HG02852 (cell line): ENCODE measurements around the gene MEG3.

Source experiments
- ATAC-seq: cut with Tn5 transposase; IDR thresholded peaks from one replicate; pipeline ENCODE4 v1.9.1; 2021; ENCODE audit warnings: mild to moderate bottlenecking, moderate library complexity; ENCODE audit not compliant: unreplicated experiment

Gene MEG3

DNA sequence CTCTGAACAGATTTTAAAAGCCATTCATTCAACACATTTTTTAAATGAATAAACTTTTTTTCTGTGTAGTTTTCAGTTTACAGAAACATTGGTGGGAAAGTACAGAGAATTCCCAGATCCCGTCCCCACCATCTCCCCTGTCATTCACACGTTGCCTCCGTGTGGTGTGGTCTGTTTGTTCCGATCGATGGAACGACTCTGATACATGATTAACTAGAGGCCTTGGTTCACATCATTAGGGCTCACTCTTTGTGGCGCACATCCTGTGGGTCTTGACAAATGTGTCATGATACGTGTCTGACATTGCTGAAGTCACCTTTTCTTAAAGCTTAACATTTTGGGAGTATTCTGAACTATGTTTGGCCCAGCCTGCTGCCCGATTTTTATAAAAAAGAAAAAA lies 18.5 kb downstream of the MEG3 start:
- no peak for ATAC-seq

DNA sequence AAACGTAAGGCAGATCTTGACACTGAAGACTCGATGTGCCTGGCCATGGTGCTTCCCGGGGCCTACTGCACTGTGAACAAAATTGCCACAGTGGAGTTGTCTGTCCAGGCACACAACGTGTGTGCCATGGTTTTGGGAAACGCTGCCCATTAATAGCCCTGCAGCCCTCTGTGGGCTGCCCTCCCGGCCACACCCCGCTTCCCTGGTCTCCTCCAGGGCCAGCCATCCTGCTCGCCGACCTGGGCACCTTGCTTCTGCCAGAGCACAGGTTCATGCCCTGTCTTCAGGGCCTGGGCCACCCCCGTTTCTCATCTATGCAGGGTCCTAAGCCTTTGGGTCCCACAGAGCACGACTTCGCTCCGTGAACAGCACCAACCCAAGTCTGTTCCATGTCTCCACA lies 18.9 kb downstream of the MEG3 start:
- no peak for ATAC-seq

DNA sequence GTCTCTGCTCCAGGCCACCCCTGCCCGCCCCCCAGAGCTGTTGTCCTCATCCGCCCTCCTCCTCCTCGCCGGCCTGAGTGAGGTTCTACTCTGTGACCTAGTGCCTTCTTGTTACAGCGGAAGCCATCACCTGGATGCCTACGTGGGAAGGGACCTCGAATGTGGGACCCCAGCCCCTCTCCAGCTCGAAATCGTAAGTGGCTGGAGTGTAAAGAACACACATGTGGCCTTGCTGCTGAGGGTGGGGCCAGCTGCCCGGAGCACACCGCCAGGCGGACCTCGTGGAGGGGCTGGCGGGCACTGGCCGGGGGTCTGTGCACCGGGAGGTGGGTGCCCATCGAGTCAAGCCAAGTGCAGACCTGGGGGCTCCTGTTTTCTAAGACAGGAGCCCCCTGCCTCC lies 19.4 kb downstream of the MEG3 start:
- ATAC-seq = no peak

DNA sequence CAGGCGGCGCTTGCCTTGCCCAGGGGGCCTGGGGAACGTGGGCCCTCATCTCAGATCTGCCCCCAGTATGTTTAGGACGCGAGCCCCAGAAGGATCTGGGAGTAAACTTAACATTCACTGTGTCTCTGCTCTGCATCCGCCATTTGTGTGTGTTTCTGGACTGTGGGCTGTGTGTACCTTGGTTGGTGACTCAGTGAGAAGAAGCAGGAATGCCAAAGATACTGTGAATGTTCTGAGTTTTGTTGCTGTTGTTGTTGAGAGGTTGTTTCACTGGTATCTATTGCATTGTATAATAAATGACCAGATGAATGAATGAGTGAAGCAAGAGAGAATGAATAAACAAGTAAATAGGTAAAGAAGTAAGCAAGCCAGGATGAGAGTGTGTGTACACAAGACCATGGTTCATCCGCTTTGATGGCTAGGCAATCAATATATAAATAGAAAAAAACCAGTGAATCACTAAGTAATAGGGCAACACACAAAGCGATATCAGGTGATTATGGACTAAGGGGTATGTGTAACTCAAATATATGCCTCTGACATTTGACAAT lies 20.5 kb downstream of the MEG3 start:
- no peak for ATAC-seq

DNA sequence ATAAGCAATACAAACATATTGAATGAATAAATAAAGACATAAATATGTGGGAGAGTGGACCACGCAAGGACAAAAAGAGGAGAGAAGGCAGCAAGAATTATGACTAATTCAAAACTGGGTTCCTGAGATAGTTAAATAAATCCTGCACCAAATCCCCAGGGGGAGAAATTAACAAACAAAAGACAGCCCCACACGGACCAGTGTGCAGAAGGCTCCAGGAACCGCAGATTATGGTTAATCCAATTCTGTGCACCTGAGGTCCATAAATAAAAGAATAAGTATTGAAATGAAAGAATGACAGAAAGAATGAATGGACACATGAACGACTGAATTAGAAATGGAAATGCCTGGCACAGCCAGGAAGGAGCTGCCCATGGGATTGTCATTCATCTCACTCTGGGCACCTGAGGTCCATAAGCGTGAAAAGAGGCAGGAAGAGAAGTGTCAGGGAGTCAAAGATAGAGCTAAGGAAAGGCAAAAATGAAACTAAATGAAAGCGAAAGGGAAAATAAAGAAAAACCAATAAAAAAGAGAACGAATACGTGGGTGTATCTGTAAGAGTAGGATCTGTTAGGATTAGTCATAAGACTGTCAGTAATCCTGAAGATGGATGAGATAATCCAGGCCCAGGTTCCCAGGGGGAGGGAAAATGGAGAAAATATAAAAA lies 23.3 kb downstream of the MEG3 start:
- ATAC-seq = no peak

DNA sequence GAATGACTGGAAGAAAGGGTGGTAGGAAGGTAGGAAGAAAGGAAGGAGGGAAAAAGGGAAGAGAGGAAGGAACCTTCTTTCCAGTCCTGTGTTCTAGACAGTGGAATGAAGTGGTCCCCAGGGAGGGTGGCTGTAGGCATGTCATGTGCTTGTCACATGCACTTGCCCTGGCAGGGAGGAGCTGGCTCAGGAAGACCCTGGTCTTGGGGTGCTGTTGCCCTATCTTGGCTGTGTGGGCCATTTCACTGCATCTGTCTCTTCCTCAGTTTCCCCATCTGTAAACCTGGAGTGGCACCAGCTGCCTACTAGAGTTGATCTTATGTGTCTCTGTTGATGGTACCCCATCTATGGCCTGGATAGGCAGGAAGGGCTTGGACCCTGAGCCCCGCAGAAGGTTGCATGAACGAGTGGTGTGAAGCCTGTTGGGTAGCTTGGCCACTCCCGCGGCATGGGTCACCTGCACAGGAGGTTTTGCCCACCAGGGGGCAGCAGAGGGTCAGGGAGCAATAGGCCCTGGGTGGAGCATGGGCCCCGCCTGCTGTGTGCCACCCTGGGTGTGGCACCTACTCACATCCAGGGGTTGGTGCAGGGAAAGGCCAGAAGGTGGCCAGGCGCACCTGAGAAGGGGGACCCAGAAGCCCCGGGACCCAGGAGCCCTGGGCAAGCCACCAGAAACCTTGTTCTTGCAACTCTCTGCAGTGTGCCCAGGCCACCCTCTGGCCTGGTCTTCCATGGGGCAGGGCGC lies 25.1 kb downstream of the MEG3 start:
- ATAC-seq = no peak

DNA sequence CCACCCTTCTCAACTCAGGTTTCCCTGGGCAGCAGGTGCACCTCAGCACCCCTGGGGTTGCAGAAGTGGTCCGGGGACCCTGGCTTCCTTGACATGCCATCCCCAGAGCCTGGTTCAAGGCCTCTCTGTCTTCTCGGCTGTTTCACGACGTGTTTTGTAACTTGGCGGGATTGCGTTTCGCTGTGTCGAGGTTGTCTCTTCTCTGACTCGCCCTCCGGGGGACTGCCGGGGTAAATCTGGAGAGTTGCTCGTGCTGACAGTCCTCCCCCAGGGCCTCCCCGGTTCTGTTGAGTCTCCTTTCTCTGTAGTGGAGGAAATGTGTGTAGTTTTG lies 25.6 kb downstream of the MEG3 start:
- ATAC-seq = no peak

DNA sequence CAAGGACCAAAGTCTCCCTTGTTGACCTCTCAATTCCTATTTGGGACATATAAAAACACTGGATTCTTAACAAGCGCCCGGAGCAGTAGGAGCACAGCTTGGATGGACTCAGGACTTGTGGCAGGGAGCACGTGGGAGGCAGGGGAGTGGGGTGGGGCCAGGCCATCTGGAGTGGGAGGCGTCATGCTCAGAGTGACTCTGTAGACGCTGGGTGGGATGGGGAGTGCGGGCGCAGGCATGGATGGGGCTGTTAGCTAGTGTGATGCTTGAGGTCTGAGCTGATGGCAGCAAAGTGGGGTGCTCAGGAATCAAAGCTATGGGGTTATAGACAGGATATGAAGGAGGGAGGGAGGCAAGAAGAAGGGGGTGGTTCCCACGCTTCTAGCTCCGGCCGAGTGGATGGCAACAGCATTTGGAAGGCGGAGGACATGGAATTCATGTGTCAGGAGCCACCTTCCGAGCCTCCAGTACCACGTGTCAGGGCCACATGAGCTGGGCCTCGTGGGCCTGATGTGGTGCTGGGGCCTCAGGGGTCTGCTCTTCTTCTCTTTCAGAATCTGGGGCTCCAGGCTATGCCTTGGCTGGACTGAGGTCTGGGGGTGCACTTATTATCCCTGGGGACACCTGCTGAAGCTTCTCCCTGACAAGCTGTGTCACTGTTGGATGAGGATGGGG lies 26.2 kb downstream of the MEG3 start:
- ATAC-seq = no peak

DNA sequence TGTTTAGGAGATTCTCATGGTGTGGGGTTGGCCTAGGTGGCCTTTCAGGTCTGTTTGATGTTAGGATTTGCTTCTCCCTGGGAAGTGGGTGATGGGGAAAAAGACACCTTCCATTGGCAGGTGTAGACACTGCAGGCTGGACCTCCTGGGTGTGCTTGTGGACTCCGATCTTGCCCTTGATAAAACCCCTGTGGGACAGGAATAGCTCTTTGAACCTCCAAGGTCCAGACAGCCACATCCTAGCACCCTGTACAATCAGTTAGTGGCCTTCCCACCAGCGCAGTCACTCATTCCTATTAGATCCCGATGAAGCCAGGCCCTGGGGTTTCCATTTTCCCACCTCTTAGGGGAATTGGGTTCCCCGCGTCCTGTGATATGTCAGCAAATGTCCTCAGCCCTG lies 28.5 kb downstream of the MEG3 start:
- ATAC-seq = no peak

DNA sequence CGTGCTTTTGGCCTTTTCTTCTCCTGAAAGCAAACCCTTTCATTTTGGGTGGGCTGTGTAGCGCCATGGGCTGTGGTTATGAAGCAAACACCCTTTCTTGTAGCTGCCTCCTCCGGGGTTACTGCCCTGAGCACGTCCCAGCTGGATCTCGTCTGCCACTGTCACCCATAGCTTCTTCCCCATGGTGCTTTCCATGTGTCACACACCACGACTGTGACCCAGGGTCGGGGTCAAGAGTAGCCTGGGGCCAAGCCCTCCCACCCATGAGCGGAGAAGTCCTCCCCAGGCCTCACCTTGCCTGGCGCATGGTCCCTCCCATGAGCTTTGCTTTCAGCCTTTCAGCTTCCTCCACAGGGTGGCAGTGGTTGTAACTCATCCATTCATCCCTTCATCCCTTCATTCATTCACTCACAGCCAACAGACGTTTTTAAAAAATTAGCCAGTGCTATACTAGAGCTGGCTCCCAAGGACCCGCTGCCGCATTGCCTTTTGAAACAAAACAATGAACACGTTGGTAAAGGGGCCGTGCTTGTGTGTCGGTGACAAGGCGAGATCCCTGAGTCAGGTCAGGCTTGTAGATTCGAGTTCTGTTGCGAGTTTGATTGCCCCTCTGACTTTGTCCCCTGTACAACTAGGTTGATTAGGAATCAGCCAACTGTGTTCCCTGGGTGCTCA lies 29.5 kb downstream of the MEG3 start:
- no peak for ATAC-seq

DNA sequence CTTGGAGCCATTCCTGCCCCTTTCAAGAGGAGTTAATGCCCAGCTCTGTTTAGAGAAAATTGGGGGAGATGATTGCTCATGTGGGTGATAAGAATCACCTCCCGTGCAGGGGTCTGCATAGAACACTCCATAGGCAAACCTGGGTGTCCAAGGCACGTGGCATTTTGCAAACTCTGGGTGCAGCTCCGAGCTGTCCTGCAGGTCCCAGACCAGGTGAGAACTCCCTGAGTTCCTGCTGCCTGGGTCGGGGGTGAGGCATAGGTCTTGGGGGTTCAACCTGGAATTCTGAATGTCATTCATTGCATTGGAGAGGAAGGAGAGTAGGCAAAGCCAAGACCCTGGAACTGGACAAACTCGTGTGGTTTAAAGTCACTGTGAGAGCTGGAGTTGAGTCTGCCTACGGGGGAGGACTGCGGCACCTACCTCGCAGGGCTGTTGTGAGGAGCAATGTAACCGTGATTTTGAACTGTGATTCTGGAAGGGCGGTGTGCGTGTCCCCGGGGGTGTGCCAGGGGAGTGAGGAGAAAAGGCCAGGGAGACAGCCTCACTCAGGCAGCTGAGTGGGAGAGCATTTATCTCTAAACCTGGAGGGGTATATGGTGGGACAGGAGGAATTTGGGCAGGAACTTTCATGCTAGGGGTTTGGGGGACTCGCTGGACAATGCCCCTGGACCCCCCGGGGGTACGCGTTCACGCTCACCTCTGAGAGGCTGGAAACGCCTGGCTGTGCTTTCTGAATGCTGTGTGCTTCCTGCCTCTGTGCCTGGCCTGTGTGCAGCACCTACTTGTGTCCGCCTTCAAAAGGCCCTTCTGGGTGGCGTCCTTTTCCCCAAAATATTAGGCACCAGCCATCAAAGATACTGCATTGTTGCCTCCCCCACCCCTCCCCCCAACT lies 30.4 kb downstream of the MEG3 start:
- ATAC-seq = no peak

DNA sequence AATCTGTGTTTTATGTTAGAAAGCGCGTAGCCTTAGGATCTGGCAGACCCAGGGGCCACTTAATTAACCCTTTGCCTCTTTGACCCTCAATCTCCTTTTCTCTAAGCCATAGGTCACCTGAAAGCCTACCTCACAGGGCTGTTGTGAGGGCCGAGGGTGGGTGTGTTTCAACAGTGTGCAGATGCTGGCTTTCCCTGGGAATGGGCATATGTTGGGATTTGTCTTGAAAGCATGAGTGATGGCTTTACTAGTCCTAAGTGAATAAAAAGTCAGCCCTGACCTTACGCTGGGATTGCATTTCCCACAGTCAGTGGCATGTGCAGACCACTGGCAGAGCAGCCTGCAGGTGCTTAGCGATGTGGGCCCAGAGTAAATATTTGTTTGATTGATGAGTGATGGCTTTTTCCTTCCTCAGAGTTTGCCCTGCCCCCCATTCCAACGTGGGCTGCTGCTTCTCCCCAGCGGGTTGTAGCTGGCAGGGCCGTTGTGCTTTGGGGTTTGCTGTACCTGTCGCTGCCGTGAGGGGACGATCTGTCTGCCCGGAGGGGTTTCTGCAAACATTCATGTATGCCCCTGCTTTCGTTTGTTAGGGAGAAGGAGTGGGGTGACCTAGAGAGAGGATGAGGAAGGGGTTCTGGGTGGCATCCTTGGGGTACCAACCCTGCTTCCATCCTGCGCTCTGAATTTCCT lies 31.5 kb downstream of the MEG3 start:
- no peak for ATAC-seq

DNA sequence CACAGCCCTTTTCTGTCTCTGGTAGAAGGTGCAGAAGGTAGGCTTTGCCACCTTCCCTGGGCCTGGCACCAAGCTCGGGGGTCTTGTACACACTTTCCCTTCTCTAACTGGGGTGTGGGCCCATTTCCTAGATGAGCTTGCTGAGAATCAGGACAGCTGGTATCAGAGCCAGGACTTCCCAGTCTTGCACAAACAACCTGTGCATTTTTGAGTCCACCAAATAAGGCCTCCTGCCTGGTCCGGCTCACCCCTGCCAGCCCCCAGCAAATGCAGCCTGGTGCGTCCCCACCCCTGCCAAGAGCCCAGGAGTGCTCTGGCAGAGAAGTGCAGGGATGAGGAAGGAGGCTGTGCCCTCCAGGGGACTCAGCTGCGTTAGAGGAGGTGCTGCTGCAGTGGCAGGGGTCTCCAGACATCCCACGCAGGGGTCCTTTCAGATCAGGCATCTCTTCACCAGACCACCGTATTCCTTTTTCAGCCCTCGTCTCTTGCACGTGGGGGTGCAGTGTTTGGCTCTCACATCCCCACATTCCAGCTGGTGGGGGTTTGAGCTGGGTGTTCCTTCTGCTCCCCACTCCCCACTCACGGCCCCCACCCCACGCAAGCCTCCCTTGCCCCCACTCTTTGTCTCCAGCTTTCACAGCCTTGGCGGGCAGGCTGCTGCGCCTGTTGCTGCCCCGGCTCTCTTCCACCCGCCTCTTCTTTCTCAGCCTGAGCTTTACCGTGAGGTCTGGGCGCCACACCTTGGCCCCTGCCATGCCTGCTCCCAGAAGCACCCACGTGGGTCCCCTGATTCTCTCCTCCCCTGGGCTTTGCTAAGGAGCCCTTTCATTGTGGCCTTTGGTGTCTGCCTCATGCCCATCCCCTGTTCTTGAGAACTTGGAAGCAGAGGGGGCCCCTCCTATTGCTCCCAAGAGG lies 32.3 kb downstream of the MEG3 start:
- no peak for ATAC-seq

DNA sequence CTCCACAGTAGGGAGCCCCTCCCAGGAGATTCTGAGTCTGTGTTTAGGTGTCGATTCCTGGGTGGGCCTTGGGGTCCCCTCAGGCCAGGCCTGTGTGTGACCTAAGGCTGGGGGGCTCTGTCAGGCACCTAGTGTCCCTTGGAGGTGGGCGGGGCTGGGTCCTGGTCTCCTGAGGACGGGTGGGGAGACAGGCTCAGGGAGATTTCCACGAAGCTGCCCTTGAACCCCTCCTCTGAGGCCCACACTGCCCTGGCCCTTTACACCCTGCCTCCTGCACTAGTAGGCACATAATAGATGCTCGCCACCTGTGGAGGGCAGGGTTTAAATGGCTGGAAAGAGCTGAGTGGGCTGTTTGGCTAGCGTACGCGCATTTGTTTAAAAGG lies 32.9 kb downstream of the MEG3 start:
- ATAC-seq = no peak

DNA sequence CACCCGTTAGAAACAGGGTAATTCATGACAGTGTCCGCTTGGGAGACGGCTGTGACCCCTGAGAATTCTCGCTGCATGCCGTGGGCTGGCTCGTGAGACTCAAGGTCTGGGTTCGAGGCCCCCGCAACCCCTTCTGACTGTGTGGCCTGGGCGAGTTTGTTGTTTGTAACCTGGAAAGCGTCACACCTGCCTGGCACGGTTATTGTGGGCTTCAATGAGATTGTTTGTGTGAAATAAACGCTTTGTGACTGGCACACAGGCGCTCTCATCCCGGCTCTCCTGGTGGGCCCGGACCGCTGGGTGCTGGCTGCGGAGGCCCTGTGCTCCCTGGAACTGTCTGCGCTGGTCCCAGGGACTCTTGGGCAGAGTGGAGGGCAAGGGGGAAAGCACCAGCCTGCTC lies 33.9 kb downstream of the MEG3 start:
- no peak for ATAC-seq

DNA sequence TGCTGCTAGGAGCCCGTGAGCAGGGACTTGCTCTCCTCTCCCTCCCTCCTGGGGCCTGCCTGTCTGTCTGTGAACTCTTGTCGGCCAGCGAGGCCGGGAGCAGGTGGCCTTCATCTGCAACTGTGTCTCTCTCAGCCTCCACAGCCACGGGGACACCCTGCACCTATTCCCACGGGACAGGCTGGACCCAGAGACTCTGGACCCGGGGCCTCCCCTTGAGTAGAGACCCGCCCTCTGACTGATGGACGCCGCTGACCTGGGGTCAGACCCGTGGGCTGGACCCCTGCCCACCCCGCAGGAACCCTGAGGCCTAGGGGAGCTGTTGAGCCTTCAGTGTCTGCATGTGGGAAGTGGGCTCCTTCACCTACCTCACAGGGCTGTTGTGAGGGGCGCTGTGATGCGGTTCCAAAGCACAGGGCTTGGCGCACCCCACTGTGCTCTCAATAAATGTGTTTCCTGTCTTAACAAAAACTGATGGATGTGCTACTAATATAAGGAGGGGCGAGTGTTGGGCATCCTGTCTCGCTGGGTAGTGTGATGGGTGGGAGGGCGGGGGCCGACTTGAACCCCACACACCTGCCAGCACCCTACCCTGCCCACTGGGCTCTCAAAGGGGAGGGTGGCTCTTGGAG lies 34.8 kb downstream of the MEG3 start:
- no peak for ATAC-seq

DNA sequence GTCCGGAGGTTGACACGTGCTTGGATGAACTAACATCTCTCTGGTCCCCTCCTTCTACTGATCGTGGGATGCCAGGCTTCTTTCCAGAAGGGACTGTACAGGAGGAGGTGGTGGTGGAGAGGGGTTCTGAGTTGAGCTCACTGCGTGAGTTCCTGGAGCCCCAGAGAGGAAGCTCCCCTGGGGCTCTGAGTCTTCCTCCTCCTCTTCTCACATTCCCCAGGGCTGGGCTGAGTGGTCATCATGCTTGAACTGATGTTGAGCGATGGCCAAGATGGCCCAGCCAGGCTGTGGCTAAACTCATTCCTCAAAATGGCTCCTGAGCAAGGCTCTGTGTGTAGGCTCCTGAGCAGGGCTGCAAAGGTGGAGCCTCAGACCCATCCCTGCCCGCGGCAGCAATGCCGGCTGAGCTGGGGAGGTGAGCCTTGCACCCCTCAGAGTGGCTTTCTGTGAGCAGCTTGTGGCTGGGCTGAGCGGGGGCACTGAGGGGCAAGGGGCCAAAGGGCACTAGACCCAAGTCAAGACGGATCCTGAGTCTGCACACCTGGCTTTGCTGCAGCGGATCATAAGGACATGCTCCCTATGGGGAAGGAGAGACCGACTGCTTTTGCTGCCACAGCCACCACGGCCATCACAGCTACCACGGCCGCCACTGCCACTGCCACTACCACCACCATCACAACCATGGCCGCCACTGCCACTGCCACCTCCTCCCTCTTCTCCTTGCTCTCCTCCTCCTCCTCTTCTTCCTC lies 35.4 kb downstream of the MEG3 start:
- ATAC-seq = no peak

DNA sequence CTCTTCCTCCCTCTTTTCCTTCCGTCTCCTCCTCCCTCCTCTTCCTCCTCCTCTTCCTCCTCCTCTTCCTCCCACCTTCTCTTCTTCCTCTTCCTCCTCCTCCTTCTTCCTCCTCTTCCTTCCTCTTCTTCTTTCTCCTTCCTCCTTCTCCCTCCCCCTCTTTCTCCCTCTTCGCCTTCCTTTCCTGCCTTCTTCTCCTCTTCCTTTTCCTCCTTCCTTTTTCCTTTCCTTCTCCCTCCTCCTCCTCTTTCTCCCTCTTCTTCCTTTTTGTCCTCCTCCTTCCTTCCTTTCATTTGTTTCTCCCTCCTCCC lies 36.0 kb downstream of the MEG3 start:
- no peak for ATAC-seq
